SK-N-MC (cell line): ENCODE measurements around the gene RBM42.

Source experiments
- EZH2 ChIP-seq: fragments of 200-600 bp; sonication (generic); IDR thresholded peaks from one replicate; pipeline ENCODE4 v1.6.1; 2017; ENCODE audit warnings: antibody characterized with exemption
- FOXP2 ChIP-seq: optimal IDR thresholded peaks from 2 replicates; pipeline ENCODE3; 2011; ENCODE audit warnings: mild to moderate bottlenecking, moderate library complexity; ENCODE audit not compliant: insufficient read depth; ENCODE audit errors: extremely low read length, control extremely low read depth

DNA sequence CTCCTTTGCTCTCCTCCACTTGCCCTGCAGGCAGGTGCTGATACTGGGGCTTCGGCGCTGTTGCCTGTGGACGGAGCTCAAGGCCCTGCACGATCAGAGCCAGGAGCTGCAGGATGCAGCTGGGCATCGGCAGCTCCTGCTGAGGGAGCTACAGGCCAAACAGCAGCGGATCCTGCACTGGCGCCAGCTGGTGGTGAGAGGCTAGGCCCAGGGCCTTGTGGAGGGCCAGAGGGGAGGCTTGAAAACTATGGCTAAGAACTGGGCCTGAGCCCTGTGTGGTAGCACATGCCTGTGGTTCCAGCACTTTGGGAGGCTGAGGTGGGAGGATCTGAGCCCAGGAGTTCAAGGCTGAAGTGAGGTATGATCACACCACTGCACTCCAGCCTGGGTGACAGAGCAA lies 10.0 kb upstream of the RBM42 start:
- no peak for TF ChIP-seq FOXP2
- TF ChIP-seq EZH2, result no peak
